H1 (cell line): ENCODE results near the gene GNB3. TPM values are rescaled to one million over a fixed set of nuclear protein-coding genes. Genes with fewer than 3 reads are reported as not detected.

Experiments used
- CTCF ChIA-PET: fragments of 300-600 bp; sonication (Branson Sonifier 250); formaldehyde crosslinking; loops from one replicate; lab custom pipeline; 2021; ENCODE audit not compliant: partially characterized antibody; lab: Charles Lee
- POLR2A ChIA-PET: fragments of 300-600 bp; sonication (Branson Sonifier 250); formaldehyde crosslinking; loops from one replicate; lab custom pipeline; 2021; ENCODE audit warnings: inconsistent platforms; ENCODE audit not compliant: partially characterized antibody; lab: Charles Lee
- DNase-seq, 2 experiments: peaks; one replicate each; pipeline versions ENCODE4 v3.0.0 to v3.0.0-alpha.2; 2010 to 2022; ENCODE audit warnings: low spot score in 2 of 2, low read depth in 1 of 2, mixed read lengths in 1 of 2
- FAIRE-seq: peaks from 2 replicates; lab custom pipeline; 2011; peaks lifted over from hg19 to GRCh38; lab: Jason Lieb, UNC
- H2AFZ ChIP-seq: 2 replicates; pipeline ENCODE4 v1.8.1; 2012; ENCODE audit warnings: low read length, inconsistent platforms
- H2AK5ac ChIP-seq: 2 replicates; pipeline ENCODE4 v1.6.1; 2013; ENCODE audit warnings: low read depth, low read length
- H2BK120ac ChIP-seq: replicated peaks from 2 replicates; pipeline ENCODE3; 2013; ENCODE audit warnings: low read depth, low read length, inconsistent platforms
- H2BK12ac ChIP-seq: 2 replicates; pipeline ENCODE4 v1.6.1; 2013; ENCODE audit warnings: low read depth, low read length
- H2BK15ac ChIP-seq: 2 replicates; pipeline ENCODE4 v1.6.1; 2013; ENCODE audit warnings: low read length
- H2BK20ac ChIP-seq: 2 replicates; pipeline ENCODE4 v1.6.1; 2013; ENCODE audit warnings: low read length
- H2BK5ac ChIP-seq: 2 replicates; pipeline ENCODE4 v1.6.1; 2013; ENCODE audit warnings: low read depth, low read length
- H3K14ac ChIP-seq: 2 replicates; pipeline ENCODE4 v1.6.1; 2013; ENCODE audit warnings: inconsistent platforms; ENCODE audit not compliant: insufficient read length
- H3K18ac ChIP-seq: 2 replicates; pipeline ENCODE4 v1.6.1; 2013; ENCODE audit warnings: low read length; ENCODE audit errors: extremely low read depth
- H3K23ac ChIP-seq: 2 replicates; pipeline ENCODE4 v1.6.1; 2013; ENCODE audit warnings: inconsistent platforms; ENCODE audit not compliant: insufficient read length
- H3K23me2 ChIP-seq: 2 replicates; pipeline ENCODE4 v1.6.1; 2013; ENCODE audit warnings: low read depth, low read length
- H3K27ac ChIP-seq: 2 replicates; pipeline ENCODE4 v1.6.1; 2011; ENCODE audit warnings: low read depth, low read length, inconsistent platforms
- H3K27me3 ChIP-seq, 4 experiments: replicated peaks in 1 of 4; 1 replicate in 1 of 4; 2 replicates in 3 of 4; pipeline versions ENCODE4 v1.6.1 to v1.8.1; 2011 to 2013; ENCODE audit warnings: low read length in 3 of 4, mild to moderate bottlenecking in 3 of 4, inconsistent platforms in 2 of 4, mixed read lengths in 2 of 4, moderate library complexity in 1 of 4; ENCODE audit not compliant: control insufficient read depth in 3 of 4, insufficient read depth in 3 of 4; ENCODE audit errors: extremely low read depth in 1 of 4
- H3K36me3 ChIP-seq, 4 experiments: 2 replicates each; pipeline versions ENCODE4 v1.6.1 to v1.8.1; 2011 to 2013; ENCODE audit warnings: mild to moderate bottlenecking in 4 of 4, low read length in 3 of 4, moderate library complexity in 2 of 4, control low read depth in 1 of 4, inconsistent platforms in 1 of 4; ENCODE audit not compliant: insufficient read depth in 4 of 4, control insufficient read depth in 2 of 4
- H3K4ac ChIP-seq: replicated peaks from 2 replicates; pipeline ENCODE3; 2013; ENCODE audit warnings: low read length, low read depth, mixed read lengths, inconsistent platforms; ENCODE audit not compliant: insufficient read length
- H3K4me1 ChIP-seq, 4 experiments: replicated peaks in 1 of 4; 1 replicate in 1 of 4; 2 replicates in 3 of 4; pipeline versions ENCODE4 v1.6.1 to v1.8.1; 2011 to 2013; ENCODE audit warnings: low read length in 3 of 4, inconsistent platforms in 2 of 4, mixed read lengths in 1 of 4; ENCODE audit not compliant: insufficient read depth in 4 of 4, control insufficient read depth in 3 of 4
- H3K4me2 ChIP-seq, 2 experiments: 2 replicates each; pipeline versions ENCODE4 v1.6.1 to v1.8.1; 2011 to 2013; ENCODE audit warnings: low read depth in 2 of 2, low read length in 2 of 2, control low read depth in 1 of 2, inconsistent platforms in 1 of 2, mild to moderate bottlenecking in 1 of 2; ENCODE audit not compliant: insufficient read depth in 1 of 2
- H3K4me3 ChIP-seq, 4 experiments: fragments of 200-600, 300-600 bp in 1 of 4; sonication (generic), shearing (Covaris generic), sonication (Bioruptor Twin) in 1 of 4; 2 replicates each; pipeline versions ENCODE4 v1.5.1 to v1.8.1; 2011 to 2016; ENCODE audit warnings: low read length in 4 of 4, low read depth in 3 of 4, control low read depth in 2 of 4, inconsistent platforms in 2 of 4, mild to moderate bottlenecking in 2 of 4, mixed read lengths in 1 of 4, moderate library complexity in 1 of 4; ENCODE audit not compliant: insufficient read depth in 2 of 4; ENCODE audit errors: extremely low read depth in 1 of 4
- H3K56ac ChIP-seq: replicated peaks from 2 replicates; pipeline ENCODE3; 2013; ENCODE audit warnings: low read depth, mild to moderate bottlenecking, mixed read lengths, low read length, inconsistent platforms; ENCODE audit not compliant: insufficient read length
- H3K79me1 ChIP-seq: 2 replicates; pipeline ENCODE4 v1.6.1; 2013; ENCODE audit warnings: low read depth, low read length, control low read depth
- H3K79me2 ChIP-seq, 2 experiments: 2 replicates each; pipeline versions ENCODE4 v1.6.1 to v1.8.1; 2012 to 2013; ENCODE audit warnings: low read length in 2 of 2, mild to moderate bottlenecking in 2 of 2, inconsistent platforms in 1 of 2; ENCODE audit not compliant: insufficient read depth in 2 of 2, control insufficient read depth in 1 of 2
- H3K9ac ChIP-seq, 4 experiments: replicated peaks in 1 of 4; 1 replicate in 1 of 4; 2 replicates in 3 of 4; pipeline versions ENCODE4 v1.6.1 to v1.8.1; 2011 to 2013; ENCODE audit warnings: low read depth in 3 of 4, low read length in 3 of 4, control low read depth in 2 of 4, mild to moderate bottlenecking in 2 of 4, moderate library complexity in 2 of 4, inconsistent platforms in 1 of 4; ENCODE audit errors: extremely low read depth in 1 of 4
- H3K9me3 ChIP-seq, 2 experiments: 2 replicates each; pipeline versions ENCODE4 v1.6.1 to v1.8.1; 2012 to 2013; ENCODE audit warnings: mild to moderate bottlenecking in 2 of 2, moderate library complexity in 2 of 2, control low read depth in 1 of 2, inconsistent platforms in 1 of 2, low read depth in 1 of 2, low read length in 1 of 2, mixed read lengths in 1 of 2; ENCODE audit not compliant: insufficient read depth in 2 of 2
- H4K20me1 ChIP-seq, 2 experiments: replicated peaks in 1 of 2; 2 replicates each; pipeline versions ENCODE3 to v1.8.1; 2011 to 2013; ENCODE audit warnings: inconsistent platforms in 2 of 2, low read length in 2 of 2, mild to moderate bottlenecking in 1 of 2; ENCODE audit not compliant: insufficient read depth in 2 of 2, control insufficient read depth in 1 of 2
- H4K5ac ChIP-seq: 2 replicates; pipeline ENCODE4 v1.6.1; 2013; ENCODE audit warnings: low read length, low read depth, mixed read lengths, inconsistent platforms; ENCODE audit not compliant: insufficient read length
- H4K8ac ChIP-seq: 2 replicates; pipeline ENCODE4 v1.8.0; 2013; ENCODE audit warnings: mild to moderate bottlenecking, moderate library complexity, low read length, inconsistent platforms; ENCODE audit not compliant: insufficient read depth; ENCODE audit errors: extremely low read depth
- H4K91ac ChIP-seq: replicated peaks from 2 replicates; pipeline ENCODE3; 2013; ENCODE audit warnings: low read length, mixed read lengths, inconsistent platforms; ENCODE audit not compliant: insufficient read length
- CEBPB ChIP-seq: IDR thresholded peaks from 2 replicates; pipeline ENCODE4 v1.6.1; 2012; ENCODE audit warnings: low read depth, low read length
- EZH2 ChIP-seq: fragments of 200-600 bp; sonication (generic); IDR thresholded peaks from 2 replicates; pipeline ENCODE4 v1.7.1; 2012; ENCODE audit warnings: low read depth, mild to moderate bottlenecking, moderate library complexity, low read length, inconsistent platforms; ENCODE audit not compliant: severe bottlenecking
- HDAC2 ChIP-seq, 2 experiments: fragments of 300-600 bp in 1 of 2; sonication (generic) in 1 of 2; IDR thresholded peaks; 2 replicates each; pipeline ENCODE4 v1.6.1; 2011 to 2012; ENCODE audit warnings: low read depth in 2 of 2, low read length in 2 of 2, mild to moderate bottlenecking in 2 of 2, moderate library complexity in 2 of 2, borderline replicate concordance in 1 of 2, inconsistent platforms in 1 of 2
- JUND ChIP-seq: IDR thresholded peaks from 2 replicates; pipeline ENCODE4 v1.6.1; 2011; ENCODE audit warnings: mild to moderate bottlenecking, improper control_type of control experiment, low read length
- KDM5A ChIP-seq: fragments of 200-600 bp; IDR thresholded peaks from 2 replicates; pipeline ENCODE4 v1.7.1; 2012; ENCODE audit warnings: mild to moderate bottlenecking, low read length, inconsistent platforms, mixed read lengths
- MAFK ChIP-seq: IDR thresholded peaks from 2 replicates; pipeline ENCODE4 v1.6.1; 2012; ENCODE audit warnings: low read depth, mild to moderate bottlenecking, improper control_type of control experiment, low read length
- NANOG ChIP-seq: IDR thresholded peaks from 2 replicates; pipeline ENCODE4 v1.6.1; 2011; ENCODE audit warnings: low read length, low read depth, mild to moderate bottlenecking, inconsistent platforms; ENCODE audit not compliant: insufficient read depth, poor library complexity, severe bottlenecking
- PHF8 ChIP-seq: fragments of 200-600 bp; sonication (generic); conservative IDR thresholded peaks from 2 replicates; pipeline ENCODE4 v1.7.1; 2012; ENCODE audit warnings: low read depth, mild to moderate bottlenecking, inconsistent platforms, low read length, moderate library complexity
- POLR2A ChIP-seq, 2 experiments: IDR thresholded peaks; 1 replicate in 1 of 2; 2 replicates in 1 of 2; pipeline ENCODE4 v1.6.1; 2011; ENCODE audit warnings: low read depth in 2 of 2, low read length in 2 of 2, mild to moderate bottlenecking in 2 of 2; ENCODE audit errors: control extremely low read depth in 1 of 2
- WGBS, 2 experiments: shearing (Covaris generic) in 1 of 2; methylation state at CpG; one replicate each; pipeline versions ENCODE4 v1.1.6 to v1.1.7; 2013 to 2015; ENCODE audit warnings: low lambda C conversion rate in 2 of 2, mixed read lengths in 2 of 2, inconsistent platforms in 1 of 2, low coverage in 1 of 2, missing lambda C conversion rate in 1 of 2; ENCODE audit not compliant: insufficient replicate concordance in 2 of 2, insufficient coverage in 1 of 2, insufficient read length in 1 of 2; ENCODE audit errors: extremely low coverage in 1 of 2, missing lambda C conversion rate in 1 of 2; 5-methylcytosine and 5-hydroxymethylcytosine counted together
- polyA plus RNA-seq, 7 experiments: library from polyadenylated mRNA; depleted of rRNA in 3 of 7; stranded (reverse) in 5 of 7; unstranded in 2 of 7; fragments of >200 nt in 5 of 7; fragments of 200-250 nt in 2 of 7; gene quantifications; 1 replicate in 5 of 7; 2 replicates in 1 of 7; 4 replicates in 1 of 7; pipeline versions ENCODE4 v1.2.1 to v1.2.3, GENCODE V29; 2011 to 2013; ENCODE audit warnings: missing spikeins in 2 of 7, mixed read lengths in 2 of 7
- total RNA-seq: library from RNA; stranded (reverse); fragmentation: NEBNext Ultra II Directional; extraction: Animal tissue kit (Norgen Biotek cat#: 25700); gene quantifications from 2 replicates; pipeline ENCODE4 v1.2.1, GENCODE V29; 2021

The GNB3 gene
- total and polyA plus RNA-seq, 2 of the 8 experiments (the other 6 are each of a cell fraction or from before 2014, with no cell fraction given) = 9.9 TPM

DNA sequence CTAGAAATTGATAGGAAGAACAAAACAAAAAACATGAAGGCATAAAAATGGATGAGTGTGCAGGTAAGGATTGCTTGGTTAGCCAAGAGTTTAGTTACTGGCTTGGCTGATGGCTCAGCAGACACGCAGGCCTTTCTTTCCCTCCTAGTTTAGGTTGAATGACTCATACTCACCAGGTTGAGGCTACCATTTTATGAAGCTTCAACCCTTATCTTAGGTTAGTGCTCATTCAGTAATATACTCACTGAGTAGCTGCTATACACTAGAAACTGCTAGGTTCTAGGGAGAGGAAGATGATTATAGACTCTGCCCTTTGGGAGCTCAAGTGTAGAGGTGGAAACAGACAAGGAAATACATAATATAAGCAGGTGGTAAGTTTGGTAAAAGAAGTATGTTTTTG lies 6.5 kb upstream of the GNB3 start:
- H3K18ac ChIP-seq = no peak overlapping the region
- ChIA-PET CTCF (interaction anchor here (0.6 to 23.7 kb wide), 22 partner anchors 9 to 339 kb away, joined by 3 to 532 read pairs (median 6); partner anchors contain the start of genes CD4, CDCA3, COPS7A and GNB3), POLR2A (interaction anchor here (0.6 to 27.1 kb wide), 16 partner anchors 3 to 299 kb away, joined by 3 to 588 read pairs (median 4); partner anchors contain the start of genes C12orf57, CDCA3, GAPDH and GNB3)
- H2BK120ac ChIP-seq = no peak overlapping the region
- no peak overlapping the region for H4K91ac ChIP-seq
- H3K4ac ChIP-seq = no peak overlapping the region
- H3K36me3 ChIP-seq = peaks cover 24 to 66% (median 52%) of the 10 kb centered on the region in 4 experiments
- peaks cover 0 to 8% (median 4%) of the 10 kb centered on the region in 4 experiments; a peak in 5 of 7 replicates for H3K4me1 ChIP-seq
- no peak overlapping the region for H3K23ac ChIP-seq
- H2AFZ ChIP-seq = no peak overlapping the region
- no peak overlapping the region for H2BK15ac ChIP-seq
- H2BK5ac ChIP-seq = no peak overlapping the region
- no peak overlapping the region for H2AK5ac ChIP-seq
- H3K9me3 ChIP-seq = no peaks in the 10 kb centered on the region
- no peak overlapping the region for H3K14ac ChIP-seq
- H3K27ac ChIP-seq = no peak overlapping the region
- peaks cover 0 to 3% of the 10 kb centered on the region in 2 experiments; a peak in 1 of 4 replicates for H3K79me2 ChIP-seq
- H4K5ac ChIP-seq = no peak overlapping the region
- no peak overlapping the region for H3K4me2 ChIP-seq
- peaks cover 7 to 9% of the 10 kb centered on the region in 2 experiments for H4K20me1 ChIP-seq
- H3K79me1 ChIP-seq = peaks cover 4% of the 10 kb centered on the region
- DNase-seq (no peak), FAIRE-seq (no peak)
- H2BK20ac ChIP-seq = no peak overlapping the region
- 88% methylated on average over 1 of the region's 1 CpG; no CpG with 5 or more reads in 1 of the 2 experiments for WGBS, 2 experiments
- H4K8ac ChIP-seq = no peak overlapping the region
- H3K27me3 ChIP-seq = no peaks in the 10 kb centered on the region
- peaks cover 2% of the 10 kb centered on the region; the same call in 1 of the 2 replicates for H3K23me2 ChIP-seq
- H3K56ac ChIP-seq = no peak overlapping the region
- H3K4me3 ChIP-seq = no peak overlapping the region
- no peak overlapping the region for H3K9ac ChIP-seq
- H2BK12ac ChIP-seq = no peak overlapping the region
- TF ChIP-seq PHF8 (no peak), CEBPB (no peak), JUND (no peak), MAFK (no peak), EZH2 (no peak), POLR2A (IDR thresholded peaks at IDR 0.05; ENCODE audit: control extremely low read depth in 1 of 2, low read depth in 2 of 2, low read length in 2 of 2) (no peak), KDM5A (no peak), HDAC2 (IDR thresholded peaks at IDR 0.05; ENCODE audit: borderline replicate concordance in 1 of 2, low read depth in 2 of 2, low read length in 2 of 2) (no peak), NANOG (no peak)
